ENCODE data around the gene CLCF1.

The CLCF1 gene

DNA sequence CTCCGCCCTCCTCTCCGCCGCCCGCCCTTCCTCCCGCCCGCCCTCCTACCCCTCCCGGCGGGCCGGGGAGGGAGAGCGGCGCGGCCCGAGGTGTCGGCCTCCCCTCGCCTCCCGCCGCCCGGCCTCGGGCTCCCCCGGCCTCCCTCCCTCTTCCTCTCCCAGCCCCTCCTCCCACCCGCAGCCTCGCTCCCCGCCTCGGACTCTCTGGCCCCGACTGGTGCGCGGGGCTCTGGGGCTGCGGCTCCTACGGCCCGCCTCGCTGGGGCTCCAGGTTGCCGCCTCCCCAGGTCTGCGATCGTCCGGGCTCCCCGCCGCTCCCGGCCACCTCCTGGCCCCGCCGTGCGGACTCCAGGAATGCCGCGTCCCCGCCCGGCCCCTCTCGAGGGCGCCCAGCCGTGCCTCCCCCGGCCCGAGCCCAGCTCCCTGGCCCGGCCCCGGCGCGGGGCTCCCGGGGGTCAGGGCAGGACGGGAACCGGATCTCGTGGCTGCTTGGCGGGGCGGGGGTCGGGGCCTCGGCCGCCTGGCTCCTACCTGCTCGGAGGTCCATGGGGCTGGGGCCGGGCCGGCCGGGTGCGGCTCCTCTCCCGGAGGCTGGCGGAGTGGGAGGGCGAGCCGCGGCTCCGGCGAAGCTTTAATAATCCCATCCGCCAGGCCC, at the start of gene CLCF1:
TSS of gene CLCF1 (minus strand) at position 606 of the 655 bp plus-strand sequence. CDS start at position 547, 59 bp downstream.
- DNase-seq (ENCODE audit: extremely low read depth in 1 of 2, low read depth in 1 of 2) = no peak

DNA sequence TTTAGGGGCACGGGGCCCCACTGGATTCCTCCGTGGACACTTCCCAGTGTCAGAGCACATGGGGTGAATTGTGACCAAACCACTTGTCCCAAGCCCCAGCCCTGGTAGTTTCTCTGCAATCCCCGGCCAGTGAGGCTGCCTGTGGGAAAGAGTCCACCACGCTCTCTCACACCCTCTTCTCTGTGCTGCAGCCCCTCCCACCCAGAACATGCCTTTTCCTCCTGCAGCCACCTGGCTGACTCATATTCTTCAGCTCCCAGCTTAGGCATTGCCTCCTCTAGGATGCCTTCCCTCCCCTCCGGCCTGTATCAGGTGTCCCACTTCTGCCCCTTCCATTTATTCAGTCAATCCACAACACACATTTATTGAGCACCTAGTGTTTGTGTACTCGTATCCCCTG, 49.5 kb upstream of the CLCF1 start:
- no peak for DNase-seq (ENCODE audit: extremely low read depth in 1 of 2, low read depth in 1 of 2)

DNA sequence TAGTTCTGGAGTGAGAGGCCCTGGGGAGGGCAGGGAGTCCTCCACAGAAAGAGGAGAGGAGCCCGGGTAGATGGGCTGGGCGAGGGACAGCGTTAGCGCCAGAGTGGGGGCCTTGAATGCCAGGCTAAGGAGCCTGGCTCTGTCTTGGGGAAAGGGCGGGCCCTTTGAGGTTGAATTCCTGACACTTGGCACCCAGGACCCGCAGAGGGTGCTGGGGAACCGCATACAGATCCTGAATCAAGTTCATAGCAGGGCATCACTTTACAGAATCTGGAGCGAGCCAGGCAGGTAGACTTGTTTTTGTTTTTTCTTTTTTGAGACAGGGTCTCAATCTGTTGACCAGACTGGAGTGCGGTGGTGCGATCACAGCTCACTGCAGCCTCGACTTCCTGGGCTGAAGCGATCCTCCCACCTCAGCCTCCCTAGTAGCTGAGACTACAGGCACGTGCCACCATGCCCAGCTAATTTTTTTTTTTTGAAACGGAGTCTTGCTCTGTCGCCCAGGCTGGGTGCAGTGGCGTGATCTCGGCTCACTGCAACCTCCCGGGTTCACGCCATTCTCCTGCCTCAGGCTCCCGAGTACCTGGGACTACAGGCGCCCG, 48.1 kb upstream of the CLCF1 start:
- no peak for DNase-seq (ENCODE audit: extremely low read depth in 1 of 2, low read depth in 1 of 2)

DNA sequence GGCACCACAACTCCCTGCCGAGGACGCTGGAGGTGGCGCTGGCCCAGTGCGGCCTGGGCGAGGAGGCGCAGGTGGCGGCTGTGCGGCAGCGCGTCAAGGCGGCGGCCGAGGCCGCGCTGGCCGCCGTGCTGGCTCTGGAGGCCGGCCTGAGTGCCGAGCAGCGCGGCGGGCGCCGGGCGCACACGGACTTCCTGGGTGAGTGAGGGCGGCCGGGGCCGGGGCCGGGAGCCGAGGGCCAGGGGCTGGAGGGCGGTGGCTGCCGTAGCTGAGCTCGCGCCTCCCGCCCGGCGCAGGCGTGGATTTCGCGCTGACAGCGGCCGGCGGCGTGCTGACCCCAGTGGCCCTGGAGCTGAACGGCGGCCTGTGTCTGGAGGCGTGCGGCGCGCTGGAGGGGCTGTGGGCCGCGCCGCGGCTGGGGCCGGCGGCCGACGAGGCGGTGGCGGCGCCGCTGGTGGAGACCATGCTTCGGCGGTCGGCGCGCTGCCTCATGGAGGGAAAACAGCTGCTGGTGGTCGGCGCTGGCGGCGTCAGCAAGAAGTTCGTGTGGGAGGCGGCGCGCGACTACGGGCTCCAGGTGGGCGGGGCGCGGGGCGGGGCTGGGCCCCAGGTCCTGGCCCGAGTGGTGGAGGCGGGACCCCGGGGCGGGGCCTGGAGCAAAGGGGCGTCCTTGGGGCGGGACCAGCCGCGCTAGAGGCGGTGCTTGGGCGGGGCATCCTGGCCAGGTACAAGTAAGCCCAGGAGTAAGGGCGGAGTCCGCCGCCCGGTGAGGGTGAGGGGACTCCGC, 47.4 kb upstream of the CLCF1 start:
- peak; percentile 95 to 98 for DNase-seq (ENCODE audit: extremely low read depth in 1 of 2, low read depth in 1 of 2)

DNA sequence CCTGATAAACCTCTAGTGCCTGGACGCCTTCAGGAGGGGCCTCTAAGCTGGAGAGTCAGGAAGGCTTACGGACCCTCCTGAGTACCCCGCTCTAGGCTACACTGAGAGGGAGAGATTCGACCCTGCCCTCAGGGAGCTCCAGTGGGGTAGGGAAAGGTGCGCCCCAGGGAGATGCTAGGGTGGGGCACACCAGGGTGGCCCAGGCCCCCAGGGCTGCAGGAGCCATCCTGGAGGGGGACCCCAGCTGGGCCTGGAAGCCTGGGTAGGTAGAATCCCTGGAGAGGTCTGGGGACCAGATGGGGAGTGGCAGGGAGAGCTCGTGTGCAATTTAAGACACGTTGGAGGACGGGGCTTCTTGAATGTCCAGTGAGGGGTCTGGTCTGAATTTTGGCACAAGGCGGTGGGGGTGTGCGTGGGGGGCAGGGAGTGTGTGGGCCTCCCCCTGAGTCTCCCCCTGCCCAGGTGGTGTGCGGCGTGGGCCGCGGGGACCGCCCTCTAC, 46.8 kb upstream of the CLCF1 start:
- no peak for DNase-seq (ENCODE audit: extremely low read depth in 1 of 2, low read depth in 1 of 2)

DNA sequence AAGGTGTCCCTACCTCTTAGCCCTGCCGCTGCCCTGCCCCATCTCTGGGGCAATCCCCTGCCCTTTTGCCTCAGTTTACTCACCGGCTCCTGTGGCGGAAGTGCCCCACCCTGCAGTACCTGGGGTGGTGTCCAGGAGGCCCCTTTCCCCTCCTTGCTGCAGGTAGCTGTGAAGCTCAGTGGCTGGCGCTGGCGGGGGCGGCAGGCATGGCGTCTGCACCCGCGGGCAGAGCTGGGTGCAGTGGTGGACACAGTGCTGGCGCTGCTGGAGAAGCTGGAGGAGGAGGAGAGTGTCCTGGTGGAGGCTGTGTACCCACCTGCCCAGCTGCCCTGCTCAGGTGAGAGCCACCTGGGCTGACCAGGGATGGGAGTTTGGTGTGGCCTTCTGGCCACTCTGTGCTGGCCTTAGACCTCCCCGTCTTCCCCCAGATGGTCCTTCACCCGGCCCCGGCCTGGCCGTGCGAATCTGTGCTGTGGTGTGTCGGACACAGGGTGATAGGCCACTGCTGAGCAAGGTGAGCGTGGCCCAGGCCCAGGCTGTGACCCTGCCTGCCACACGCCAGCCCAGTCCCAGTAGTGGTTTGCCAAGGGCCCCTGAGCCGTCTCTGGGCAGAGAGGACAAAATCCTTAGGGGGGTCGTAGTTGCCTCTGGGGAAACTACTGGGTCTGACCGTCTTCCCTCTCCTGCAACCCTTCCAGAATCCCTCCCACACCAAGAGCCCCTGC, 46.1 kb upstream of the CLCF1 start:
- DNase-seq (ENCODE audit: extremely low read depth in 1 of 2, low read depth in 1 of 2) = no peak

DNA sequence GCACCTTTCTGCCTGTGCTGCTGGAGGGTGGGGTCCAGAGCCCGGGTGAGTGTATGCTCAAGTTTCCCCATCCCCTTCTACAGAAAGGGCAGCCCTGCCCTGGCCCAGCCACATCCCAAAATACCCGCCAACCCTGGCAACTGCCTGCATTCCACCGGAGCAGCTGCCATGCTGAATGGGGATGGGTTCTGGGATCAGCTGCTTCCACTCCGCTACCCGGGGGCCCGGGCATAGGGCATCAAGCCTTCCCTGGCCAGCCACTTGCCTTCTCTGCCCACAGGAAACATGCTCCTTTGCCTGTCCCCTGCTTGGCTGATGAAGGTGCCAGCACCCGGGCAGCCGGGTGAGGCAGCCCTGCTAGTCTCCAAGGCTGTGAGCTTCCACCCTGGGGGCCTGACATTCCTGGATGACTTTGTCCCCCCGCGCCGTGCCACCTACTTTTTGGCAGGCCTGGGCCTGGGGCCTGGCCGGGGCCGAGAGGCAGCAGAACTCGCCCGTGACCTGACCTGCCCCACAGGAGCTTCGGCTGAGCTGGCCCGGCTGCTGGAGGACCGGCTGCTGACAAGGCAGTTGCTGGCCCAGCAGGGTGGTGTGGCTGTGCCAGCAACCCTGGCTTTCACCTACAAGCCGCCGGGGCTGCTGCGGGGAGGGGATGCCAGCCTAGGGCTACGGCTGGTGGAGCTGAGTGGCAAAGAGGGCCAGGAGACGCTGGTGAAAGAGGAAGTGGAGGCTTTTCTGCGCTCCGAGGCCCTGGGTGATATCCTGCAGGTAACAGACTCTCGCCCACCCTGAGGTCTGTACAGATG, 45.3 kb upstream of the CLCF1 start:
- no peak for DNase-seq (ENCODE audit: extremely low read depth in 1 of 2, low read depth in 1 of 2)

DNA sequence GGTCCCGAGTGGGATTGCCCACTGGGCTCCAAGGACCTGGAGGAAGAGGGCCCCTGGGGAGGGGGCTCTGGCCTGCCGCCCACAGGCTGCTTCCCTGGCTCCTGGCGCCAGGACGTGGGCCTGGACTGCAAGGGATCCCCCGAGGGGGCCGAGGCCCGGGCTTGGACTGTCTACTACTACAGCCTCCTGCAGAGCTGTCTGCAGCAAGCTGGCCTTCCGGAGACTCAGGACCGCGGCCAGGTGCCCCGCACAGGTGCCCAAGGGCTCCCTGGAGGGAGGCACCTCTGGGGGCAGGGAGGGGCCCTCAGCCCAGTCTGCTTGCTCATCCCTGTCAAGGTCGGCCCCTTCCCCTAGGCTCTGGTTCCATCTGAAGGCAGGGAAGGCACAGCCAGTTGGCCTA, 44.0 kb upstream of the CLCF1 start:
- DNase-seq (ENCODE audit: extremely low read depth in 1 of 2, low read depth in 1 of 2) = no peak

DNA sequence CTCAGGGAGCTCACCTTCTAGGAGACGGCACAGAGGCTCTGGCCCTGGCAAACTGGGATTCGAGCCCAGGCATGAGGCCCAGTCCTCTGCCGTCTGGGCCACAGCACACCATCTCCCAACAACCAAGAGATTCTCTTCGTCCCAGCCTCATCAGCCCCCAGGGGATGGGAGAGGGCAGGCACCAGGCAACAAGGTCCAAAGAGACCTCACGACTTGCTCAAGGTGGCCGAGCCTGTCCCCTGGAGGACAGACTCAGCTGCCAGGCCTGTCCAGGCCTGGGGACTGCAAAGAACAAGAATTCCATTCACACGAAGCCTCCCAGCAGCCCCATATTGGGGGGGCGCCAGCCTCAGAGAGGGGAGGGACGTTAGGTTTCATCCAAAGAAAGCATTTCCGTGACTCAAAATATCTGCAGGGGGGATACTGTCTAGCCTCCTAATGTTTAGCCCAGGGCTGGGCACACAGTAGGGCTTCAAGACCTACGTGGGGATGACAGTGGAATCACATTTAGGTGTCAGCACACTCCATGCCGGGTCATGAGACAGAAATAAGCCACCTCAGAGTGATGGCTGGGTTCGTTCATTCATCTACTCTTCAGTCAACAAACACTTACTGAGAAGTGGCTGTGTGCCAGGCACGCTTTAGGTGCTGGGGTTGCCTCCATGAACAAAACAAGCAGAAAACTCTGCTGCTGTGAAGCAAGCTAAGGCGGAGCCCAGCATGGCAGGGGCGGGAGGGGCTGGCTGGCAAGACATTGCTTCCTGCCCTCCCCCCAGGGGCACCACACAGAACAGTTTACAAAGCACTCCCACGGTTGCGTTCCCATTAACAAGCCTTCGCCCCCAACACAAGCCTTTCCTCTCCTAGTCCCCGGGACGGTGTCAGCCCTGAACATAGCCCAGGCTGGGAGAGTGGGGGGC, 43.3 kb upstream of the CLCF1 start:
- DNase-seq (ENCODE audit: extremely low read depth in 1 of 2, low read depth in 1 of 2) = no peak

DNA sequence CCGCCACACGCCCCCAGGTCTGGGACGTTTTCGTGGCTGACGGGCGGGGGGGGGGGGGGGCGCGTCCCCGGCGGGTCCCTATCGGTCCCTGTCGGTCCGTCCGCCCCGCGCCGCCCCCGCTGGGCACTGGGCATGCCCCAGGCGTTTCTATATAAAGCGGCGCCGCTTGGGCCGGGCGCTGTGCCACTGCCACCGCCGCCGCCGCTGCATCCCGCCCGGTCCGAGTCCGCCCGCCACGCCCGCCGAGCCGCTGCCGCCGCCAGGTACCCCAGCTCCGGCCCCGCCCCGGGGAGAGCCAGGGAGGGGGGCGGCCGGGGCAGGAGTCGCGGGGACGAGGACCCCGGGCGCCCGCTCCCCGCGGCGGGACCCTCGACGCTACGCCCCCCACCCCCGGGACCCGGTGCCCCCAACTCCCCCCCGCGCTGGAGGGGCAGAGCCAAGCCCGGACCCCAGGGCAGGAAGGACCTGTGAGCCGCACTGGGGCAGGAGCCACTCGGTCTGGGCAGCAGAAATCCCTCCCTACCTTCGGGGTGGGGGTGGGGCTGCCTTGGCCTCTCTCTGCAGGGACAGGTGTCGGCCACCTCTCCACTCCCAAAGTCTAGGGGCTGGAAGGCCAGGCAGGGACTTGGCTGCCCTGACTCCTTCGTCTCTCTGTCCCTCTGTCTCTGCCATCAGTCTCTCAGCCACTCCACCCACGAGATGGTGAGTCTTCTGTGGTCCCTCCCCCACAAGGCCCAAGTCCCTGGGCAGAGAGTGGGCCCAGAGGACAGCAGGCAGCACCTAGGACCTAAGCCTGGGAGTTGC, 42.3 kb upstream of the CLCF1 start, which contains the start of gene CARNS1:
TSS of gene CARNS1 (plus strand) at position 178 of the 804 bp plus-strand sequence. CDS start at position 700, 522 bp downstream.
- DNase-seq (ENCODE audit: extremely low read depth in 1 of 2, low read depth in 1 of 2) = no peak

DNA sequence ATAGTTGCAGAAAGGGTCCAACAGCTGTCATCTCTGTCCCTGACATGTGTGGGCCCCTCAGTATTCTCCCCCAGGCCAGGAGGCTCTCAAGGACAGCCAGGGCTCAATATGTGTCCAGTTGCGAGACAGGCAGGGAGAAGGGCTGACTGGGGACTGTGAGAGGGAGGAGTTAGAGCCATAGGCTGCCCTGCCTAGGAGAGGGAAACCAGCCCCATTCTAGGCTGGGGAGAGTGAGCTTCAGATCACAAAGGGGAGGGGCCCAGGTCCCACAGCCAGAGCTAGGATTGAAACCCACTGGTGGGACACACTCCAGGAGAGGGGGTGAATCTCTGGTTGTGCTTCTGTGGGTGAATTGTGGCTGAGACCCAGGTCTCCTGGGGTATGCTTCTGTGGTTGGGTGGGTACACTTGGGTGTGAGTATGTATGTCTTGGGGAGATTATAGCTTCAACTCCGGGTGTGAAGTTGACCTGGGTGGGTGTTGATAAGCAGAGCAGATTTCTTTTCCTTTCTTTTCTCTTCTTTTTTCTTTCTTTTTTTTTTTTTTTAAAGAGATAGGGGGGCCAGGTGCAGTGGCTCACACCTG, 40.0 kb upstream of the CLCF1 start:
- no peak for DNase-seq (ENCODE audit: extremely low read depth in 1 of 2, low read depth in 1 of 2)

DNA sequence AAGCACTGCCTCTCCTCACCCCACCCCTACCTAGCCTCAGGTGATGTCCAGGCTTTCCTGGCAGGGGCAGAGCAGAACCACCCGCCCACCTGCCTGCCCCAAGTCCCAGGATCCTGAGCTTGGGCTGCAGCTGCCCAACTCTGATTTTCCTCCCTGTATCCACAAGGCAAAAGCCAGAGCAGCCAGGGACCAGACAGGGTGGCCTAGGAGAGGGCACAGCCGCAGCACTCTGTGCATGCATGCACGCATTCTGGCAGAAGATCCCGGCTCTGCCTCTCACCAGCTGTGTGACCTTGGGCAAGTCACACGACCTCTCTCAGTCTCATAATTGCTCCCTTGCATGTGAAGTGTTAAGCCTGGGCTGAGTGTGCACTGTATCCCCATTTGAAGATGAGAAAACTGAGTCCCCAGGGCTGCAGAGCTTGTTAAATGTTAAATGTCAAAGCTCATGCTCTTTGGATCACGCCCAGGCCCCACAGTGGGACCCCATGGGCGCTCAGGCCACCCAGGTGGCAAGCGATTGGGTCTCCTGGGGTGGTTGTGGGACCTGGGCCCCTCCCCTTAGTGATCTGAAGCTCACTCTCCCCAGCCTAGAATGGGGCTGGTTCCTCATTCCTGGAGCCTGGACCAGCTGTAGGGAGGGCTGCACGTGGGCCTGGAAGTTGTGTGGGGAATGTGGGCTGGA, 39.2 kb upstream of the CLCF1 start:
- DNase-seq (ENCODE audit: extremely low read depth in 1 of 2, low read depth in 1 of 2) = no peak

DNA sequence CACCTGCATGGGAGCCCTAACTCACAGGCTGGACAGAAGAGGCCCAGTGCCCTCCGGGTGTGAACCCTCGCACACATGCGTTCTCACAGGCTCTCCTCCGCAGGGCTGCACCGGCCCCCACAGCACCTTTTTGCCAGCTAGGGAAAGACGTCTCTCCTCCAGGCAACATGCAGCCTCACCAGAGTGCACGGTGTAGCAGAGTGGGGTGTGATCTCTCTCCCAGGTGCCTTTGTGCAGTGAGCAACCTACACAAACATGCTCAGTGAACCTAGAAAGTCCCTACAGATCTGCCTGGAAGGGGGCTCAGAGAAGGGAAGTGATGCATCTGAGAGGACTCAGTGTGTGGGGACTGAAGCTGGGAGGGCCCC, 38.4 kb upstream of the CLCF1 start:
- no peak for DNase-seq (ENCODE audit: extremely low read depth in 1 of 2, low read depth in 1 of 2)

DNA sequence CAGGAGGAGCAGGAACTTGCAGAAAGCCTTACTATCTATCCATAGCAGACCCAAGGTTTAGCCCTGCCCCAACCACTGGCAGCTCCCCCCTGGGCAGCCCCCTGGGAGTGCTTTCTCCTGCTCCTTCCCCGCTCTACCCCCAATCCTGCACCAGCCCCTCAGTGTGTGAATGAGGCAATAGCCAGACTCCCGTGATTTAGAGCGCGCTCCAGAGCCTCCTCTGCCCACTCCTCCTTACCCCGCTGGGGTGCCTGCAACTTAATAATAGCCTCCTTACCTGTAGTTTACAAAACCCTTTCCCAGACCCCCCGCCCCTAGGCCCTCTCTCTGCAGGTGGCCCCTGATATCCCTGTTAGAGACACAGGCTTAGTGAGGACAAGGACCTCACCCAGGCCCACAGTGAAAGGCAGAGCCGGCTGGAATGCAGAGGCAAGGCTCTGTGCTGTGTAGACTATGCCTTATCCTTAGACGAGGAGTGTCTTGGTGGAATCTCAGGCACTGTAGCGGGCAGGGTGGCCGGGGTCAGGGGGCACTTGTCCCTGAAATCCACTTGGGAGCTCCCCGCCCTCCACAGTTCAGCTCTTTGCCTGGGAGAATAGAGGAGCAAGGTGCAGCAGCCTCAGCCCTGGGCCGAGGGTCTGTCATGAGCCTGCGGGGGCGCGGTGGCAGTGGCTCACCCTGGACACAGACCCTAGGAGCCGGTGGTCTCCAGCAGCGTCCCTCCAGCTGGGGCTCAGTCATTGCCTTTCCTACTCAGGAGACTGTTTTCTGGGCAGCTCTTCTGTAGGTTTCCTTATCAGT, 37.8 kb upstream of the CLCF1 start:
- no peak for DNase-seq (ENCODE audit: extremely low read depth in 1 of 2, low read depth in 1 of 2)

DNA sequence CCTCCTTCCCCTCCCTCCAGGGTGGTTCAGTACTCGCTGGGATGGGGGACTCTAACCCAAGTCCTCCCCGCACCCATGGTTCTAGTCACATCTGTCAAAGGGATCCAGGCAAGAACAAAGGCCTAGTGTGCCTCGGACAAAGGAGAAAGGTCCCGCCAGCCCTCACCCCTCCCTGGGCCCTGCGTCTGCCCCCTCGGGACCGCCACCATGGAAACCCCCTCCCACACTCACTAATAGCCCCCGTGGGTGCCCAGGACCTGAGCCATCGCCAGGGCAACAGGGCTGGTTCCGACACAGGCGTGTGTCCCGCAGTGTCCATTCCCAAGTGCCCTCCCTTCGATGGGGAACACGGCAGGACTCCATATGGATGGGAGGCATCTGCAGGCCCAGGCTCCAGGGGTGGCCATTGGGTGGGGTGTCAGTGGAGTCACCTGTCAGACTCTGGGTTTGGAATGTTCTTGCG, 37.0 kb upstream of the CLCF1 start:
- no peak for DNase-seq (ENCODE audit: extremely low read depth in 1 of 2, low read depth in 1 of 2)

DNA sequence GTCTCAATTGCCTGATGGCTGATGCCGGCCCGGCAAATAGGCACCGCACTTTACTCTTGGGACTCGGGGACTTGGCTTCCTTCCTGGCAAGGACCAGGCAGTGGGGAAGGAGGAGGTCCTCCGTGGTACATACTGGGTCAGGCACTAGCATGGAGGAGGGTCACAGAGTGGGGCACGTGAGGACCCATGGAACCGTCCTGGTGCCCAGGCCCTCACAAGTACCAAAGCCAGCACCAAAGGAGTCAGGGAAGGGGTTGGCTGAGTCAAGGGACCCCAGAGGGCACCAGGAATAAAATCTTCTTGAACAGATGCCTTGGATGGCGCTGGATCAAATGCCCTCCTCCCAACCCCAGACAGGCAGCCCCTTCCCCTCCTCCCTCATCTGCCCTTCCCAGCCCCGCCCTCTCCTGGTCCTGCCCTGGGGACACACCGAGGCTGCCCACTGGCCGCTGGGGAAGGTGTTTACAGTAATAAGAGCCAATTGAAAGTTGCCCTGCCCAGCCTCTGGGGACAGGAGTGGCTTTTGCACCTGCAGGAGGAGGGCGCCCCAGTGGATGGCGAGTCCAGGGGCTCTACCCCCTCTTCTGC, 36.5 kb upstream of the CLCF1 start:
- no peak for DNase-seq (ENCODE audit: extremely low read depth in 1 of 2, low read depth in 1 of 2)
